NCI-H1092 treated with DMSO at 0.1 percent for 48 hours (cell line): ENCODE data around the gene CRELD2.

ENCODE experiments used
- DNase-seq: peaks from one replicate; lab custom pipeline; 2025; lab: John Stamatoyannopoulos, UW

Gene CRELD2

GRCh38 chr22:49929994-49930575, 11.7 kb downstream of the CRELD2 start:
- DNase-seq, result no peak

DNA sequence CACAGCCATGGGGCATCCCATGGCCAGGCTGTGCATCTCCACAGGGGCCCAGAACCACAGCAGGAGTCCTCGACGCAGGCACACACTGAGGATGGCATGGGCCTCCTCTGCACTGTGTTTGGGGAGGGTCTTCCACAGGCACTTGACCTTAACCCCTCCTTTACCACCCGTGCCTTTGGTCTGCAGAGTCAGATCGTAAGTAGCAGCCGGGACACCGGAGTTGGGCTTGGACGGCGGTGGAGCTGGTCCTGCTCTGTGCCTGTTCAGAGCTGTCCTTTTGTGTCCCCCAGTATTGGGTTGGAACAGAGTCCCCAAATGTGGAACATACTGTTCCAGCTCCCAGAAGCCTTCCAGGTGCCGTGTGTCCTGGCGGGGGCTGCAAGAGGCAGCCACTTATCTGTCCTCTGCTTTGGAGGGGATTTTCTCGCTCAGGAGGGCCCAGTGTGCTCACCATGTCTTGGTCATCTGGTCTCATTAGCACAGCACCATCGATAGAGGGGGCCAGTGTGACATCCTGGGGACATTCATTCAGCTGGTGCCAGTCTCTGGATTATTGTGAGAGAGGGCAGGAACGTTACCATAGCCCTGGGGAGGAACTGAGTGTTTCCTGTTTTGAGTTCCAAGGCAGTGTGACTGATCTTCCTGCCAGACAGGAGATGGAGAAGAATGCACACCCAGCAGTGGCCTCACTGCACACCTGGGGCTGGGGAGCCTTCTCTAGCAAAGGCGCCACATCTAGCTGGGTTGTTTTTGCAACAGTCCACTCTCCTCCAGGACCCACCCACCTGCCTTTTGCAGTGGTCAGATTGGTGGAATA, 12.4 kb downstream of the CRELD2 start:
- peak; percentile 8 for DNase-seq

- DNase-seq, result no peak
These were observed 15.1 kb downstream of the CRELD2 start for GRCh38 chr22:49933236-49934159.

DNA sequence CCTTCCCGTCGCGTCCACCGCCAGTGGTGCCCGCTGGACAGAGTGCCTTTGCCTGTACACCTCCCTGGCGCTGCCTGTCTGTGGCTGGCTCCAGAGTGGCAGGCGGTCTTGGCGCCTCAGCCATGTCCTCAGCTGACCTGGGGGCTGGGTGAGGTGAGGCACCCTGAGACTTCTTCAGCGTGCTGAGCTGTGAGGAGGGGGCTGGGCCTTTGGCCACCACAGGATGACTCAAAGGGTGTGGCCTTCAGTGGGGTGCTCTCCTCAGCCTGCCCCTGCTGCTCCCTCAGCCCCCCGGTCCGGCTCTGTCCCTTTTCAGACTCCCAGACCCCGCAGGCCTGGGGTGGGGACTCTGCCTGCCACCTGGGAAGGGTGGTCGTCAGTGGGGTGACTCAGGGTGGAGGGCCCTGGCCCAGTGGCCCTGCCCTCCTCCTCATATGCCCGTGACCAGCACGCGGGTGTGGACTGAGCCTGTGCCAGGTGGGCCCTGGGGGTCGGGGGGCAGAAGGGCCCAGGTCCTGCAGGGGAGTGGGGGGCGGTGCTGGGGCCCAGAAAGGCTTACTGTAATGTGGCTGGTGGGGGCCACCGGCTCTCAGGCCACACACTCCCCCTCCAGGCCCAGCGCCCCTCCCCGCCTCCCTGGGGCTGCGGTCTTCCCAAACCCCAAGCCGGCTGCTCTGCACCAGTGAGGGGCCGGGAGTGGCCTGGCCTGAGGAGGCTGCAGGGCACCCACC, 15.9 kb downstream of the CRELD2 start:
- DNase-seq, result no peak

DNA sequence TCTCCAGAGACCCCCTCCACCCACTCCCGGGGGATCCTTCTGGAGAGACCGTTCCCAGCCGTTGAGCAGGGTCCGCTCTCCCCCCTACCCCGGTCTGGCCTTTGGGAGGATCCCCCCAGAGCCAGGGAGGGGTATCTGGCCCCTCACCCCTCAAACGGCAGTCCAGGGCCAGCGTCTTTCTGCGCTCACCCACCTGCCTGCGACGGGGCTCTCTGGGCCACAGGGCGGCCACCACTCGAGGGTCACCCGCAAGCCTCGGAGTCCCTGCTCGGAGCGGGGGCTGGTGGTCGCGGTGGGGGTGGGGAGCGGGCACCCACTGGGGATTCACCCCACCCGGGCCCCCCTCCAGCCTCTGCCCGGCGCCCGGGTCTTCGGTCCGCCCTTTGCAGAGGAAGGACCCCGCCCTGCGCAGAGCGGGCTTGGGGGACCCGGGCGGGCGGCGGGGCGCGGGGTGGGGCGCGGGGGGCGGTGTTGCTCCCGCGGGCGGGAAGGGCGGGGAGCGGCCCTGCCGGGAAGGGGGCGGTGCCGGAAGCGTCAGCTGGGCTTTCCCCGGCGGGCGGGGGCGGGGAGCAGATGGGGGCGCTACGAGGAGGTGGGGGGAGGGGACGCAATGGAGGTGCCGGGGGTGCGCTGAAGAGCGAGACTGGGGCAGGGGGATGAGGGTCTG, 16.6 kb downstream of the CRELD2 start:
- no peak for DNase-seq

DNA sequence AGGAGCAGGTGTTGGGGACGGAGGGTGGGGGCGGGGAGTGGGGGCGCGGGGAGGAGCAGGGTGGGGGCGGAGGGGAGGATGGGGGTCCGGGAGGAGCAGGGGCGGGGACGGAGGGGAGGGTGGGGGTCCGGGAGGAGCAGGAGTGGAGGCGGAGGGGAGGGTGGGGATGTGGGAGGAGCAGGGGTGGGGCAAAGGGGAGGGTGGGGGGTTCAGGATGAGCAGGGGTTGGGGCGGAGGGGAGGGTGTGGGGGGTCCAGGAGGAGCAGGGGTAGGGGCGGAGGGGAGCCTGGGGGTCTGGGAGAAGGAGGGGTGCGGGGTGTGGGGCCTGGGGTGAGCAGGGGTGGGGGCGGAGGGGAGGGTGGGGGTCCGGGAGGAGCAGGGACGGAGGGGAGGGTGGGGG, 17.1 kb downstream of the CRELD2 start:
- DNase-seq, result no peak

DNA sequence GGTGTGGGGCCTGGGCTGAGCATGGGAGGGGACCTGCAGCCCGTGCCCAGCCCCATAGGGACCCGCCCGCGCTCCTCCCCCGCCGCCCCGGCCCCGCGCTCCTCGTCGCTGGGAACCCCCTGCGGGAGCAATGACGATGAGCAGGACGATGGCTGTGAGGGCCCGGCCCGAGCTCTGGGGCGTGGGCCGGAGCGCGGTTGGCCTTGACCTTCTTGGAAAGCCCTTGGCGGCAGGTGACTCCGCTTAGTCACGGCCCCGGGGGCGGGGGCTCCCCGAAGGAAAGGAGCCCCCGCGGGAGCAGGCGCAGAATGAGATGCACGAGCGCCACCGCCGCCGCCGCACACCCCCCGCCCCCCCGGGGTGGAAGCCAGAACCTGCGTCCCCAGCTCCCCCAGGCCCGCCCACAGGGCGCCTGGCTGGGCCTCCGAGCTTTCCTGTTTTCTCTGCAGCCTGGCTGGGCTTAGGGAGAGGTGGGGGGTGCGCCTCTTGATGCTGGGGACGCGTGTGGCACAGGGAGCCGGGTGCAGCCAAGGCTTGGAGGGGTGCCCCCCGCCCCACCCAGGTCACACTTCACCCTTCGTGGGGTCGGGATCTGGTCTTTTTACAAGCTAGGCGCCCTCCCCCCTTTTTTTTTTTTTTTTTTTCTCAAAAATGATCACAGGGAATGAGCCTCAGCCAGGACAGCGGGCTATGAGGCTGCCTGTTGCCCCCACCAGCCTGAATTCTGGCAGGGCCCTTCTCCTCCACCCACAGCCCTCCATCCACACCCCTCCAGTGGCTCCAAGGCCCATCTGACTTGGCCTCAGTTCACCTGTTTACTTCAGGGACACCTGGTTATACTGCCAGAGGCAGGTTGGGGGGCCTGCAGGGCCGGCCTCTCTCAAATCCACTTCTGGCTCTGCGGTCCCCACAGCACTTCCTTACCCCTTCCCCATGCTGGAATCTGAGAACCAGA, 17.9 kb downstream of the CRELD2 start:
- DNase-seq, result no peak

GRCh38 chr22:49936973-49937757, 18.7 kb downstream of the CRELD2 start:
- DNase-seq, result no peak

- no peak for DNase-seq
These were observed 19.5 kb downstream of the CRELD2 start for GRCh38 chr22:49937758-49938564.

GRCh38 chr22:49938565-49939136, 20.2 kb downstream of the CRELD2 start:
- DNase-seq, result no peak

GRCh38 chr22:49941507-49942316, 23.3 kb downstream of the CRELD2 start:
- no peak for DNase-seq

- DNase-seq, result no peak
These were observed 24.4 kb downstream of the CRELD2 start for GRCh38 chr22:49942565-49943404.

DNA sequence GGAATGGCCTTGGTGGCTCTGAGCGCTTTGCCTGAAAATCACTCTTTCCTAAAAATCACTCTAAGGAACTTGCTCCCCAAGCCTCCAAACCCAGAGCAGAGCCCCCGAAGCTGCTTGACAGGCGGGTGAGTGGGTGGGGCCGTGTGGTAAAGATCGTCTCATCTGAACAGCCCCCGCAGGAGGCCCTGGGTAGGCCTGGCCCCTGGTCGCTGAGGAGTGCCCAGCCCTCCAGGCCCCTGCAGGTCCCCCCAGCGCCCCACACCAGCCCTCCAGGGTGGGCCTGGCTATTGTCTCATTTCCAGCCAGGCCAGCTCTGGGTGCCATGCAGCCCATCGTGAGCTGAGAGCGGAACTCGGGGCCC, 25.0 kb downstream of the CRELD2 start:
- DNase-seq, result no peak

DNA sequence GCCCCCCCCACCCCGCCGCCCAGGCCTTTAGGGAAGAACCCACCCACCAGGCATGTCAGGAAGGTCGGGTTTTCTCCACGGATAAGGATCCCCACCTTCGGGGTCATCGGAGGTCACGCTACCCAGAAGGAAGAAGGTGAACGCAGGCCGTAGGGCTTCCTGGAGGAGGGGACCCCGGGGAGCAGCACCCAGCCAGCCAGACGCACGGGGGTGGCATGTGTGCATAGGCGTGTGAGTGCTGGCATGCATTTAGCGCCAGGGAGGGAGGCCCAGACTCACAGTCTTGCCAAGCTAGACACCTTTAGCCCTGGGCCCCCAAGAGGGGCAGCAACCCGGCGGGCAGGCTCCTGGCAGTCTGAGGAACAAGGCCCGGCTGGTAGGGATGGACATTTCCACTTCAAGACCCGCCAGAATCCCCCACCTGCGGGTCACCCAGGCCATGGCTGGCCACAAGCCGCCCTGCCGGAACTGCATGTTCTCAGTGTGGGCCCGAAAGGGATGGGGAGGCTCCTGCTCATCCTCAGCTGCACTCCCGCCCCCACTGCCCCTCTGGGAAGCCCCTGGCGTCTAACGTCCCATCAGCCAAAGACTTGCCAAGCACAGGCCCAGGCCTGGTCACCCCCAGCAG, 25.5 kb downstream of the CRELD2 start:
- no peak for DNase-seq

GRCh38 chr22:49944399-49944891, 26.0 kb downstream of the CRELD2 start:
- no peak for DNase-seq
